Neural progenitor cell (in vitro differentiated cells): Measurements from ENCODE around the gene B3GALT5. TPM values are rescaled to one million over a fixed set of nuclear protein-coding genes. Genes with fewer than 3 reads are reported as not detected.

Experiments used
- DNase-seq: peaks from one replicate; pipeline ENCODE4 v3.0.0-alpha.2; 2016; ENCODE audit warnings: low spot score
- H2AFZ ChIP-seq: fragments of 200-600 bp; sonication (generic); replicated peaks from 2 replicates; pipeline ENCODE4 v1.6.1; 2016; ENCODE audit warnings: antibody characterized with exemption
- H3F3A ChIP-seq: fragments of 200-600 bp; sonication (generic); 2 replicates; pipeline ENCODE4 v1.6.1; 2016; ENCODE audit warnings: antibody characterized with exemption, low read depth
- H3K27ac ChIP-seq: fragments of 200-600 bp; sonication (generic); 2 replicates; pipeline ENCODE4 v1.5.1; 2016; ENCODE audit warnings: mild to moderate bottlenecking
- H3K27me3 ChIP-seq: fragments of 200-600 bp; sonication (generic); 2 replicates; pipeline ENCODE4 v1.6.1; 2016; ENCODE audit warnings: mild to moderate bottlenecking, moderate library complexity
- H3K36me3 ChIP-seq: fragments of 200-600 bp; sonication (generic); 2 replicates; pipeline ENCODE4 v1.5.1; 2016
- H3K4me1 ChIP-seq: fragments of 200-600 bp; sonication (generic); 2 replicates; pipeline ENCODE4 v1.6.1; 2016; ENCODE audit warnings: mixed run types
- H3K4me2 ChIP-seq: fragments of 200-600 bp; sonication (generic); 2 replicates; pipeline ENCODE4 v1.6.1; 2016
- H3K4me3 ChIP-seq: fragments of 200-600 bp; sonication (generic); 2 replicates; pipeline ENCODE4 v1.5.1; 2016
- H3K79me2 ChIP-seq: fragments of 200-600 bp; sonication (generic); 2 replicates; pipeline ENCODE4 v1.6.1; 2016; ENCODE audit warnings: low read depth
- H3K9ac ChIP-seq: fragments of 200-600 bp; sonication (generic); 2 replicates; pipeline ENCODE4 v1.6.1; 2016
- H3K9me3 ChIP-seq: fragments of 200-600 bp; sonication (generic); 2 replicates; pipeline ENCODE4 v1.5.1; 2016; ENCODE audit warnings: low read depth
- H4K20me1 ChIP-seq: fragments of 200-600 bp; sonication (generic); 2 replicates; pipeline ENCODE4 v1.6.1; 2016; ENCODE audit warnings: low read depth
- H3K27ac Mint-ChIP-seq: 3 replicates; pipeline ENCODE4 v1.8.0; 2021; ENCODE audit warnings: mixed read lengths
- H3K27me3 Mint-ChIP-seq: 2 replicates; pipeline ENCODE4 v1.8.0; 2022; ENCODE audit warnings: low read depth, mild to moderate bottlenecking, inconsistent platforms, moderate library complexity, mixed read lengths; ENCODE audit not compliant: insufficient read depth
- H3K36me3 Mint-ChIP-seq: 3 replicates; pipeline ENCODE4 v1.8.0; 2021; ENCODE audit warnings: mixed read lengths
- H3K4me1 Mint-ChIP-seq: 3 replicates; pipeline ENCODE4 v1.8.0; 2021; ENCODE audit warnings: mixed read lengths
- H3K4me3 Mint-ChIP-seq: 3 replicates; pipeline ENCODE4 v1.8.0; 2021; ENCODE audit warnings: mild to moderate bottlenecking, moderate library complexity, mixed read lengths
- H3K9me3 Mint-ChIP-seq: 3 replicates; pipeline ENCODE4 v1.8.0; 2020; ENCODE audit warnings: mixed read lengths
- EZH2 ChIP-seq: fragments of 200-600 bp; sonication (generic); IDR thresholded peaks from 2 replicates; pipeline ENCODE4 v1.6.1; 2017; ENCODE audit warnings: antibody characterized with exemption, mild to moderate bottlenecking, moderate library complexity
- EZH2phosphoT487 ChIP-seq: fragments of 200-600 bp; sonication (generic); IDR thresholded peaks from 2 replicates; pipeline ENCODE4 v1.6.1; 2017; ENCODE audit warnings: antibody characterized with exemption
- total RNA-seq: library from RNA; depleted of rRNA; stranded (reverse); fragments of >200 nt; gene quantifications from 2 replicates; pipeline ENCODE4 v1.2.3, GENCODE V29; 2015; ENCODE audit warnings: low replicate concordance
- TF ChIP-seq, protein P1 (sequence below): fragments of 200-600 bp; sonication (generic); IDR thresholded peaks from 2 replicates; pipeline ENCODE4 v1.5.1; 2017; ENCODE audit warnings: antibody characterized with exemption, mild to moderate bottlenecking

The B3GALT5 gene
- total RNA-seq, 1 donor from 2014 or later = 1.3 TPM

DNA sequence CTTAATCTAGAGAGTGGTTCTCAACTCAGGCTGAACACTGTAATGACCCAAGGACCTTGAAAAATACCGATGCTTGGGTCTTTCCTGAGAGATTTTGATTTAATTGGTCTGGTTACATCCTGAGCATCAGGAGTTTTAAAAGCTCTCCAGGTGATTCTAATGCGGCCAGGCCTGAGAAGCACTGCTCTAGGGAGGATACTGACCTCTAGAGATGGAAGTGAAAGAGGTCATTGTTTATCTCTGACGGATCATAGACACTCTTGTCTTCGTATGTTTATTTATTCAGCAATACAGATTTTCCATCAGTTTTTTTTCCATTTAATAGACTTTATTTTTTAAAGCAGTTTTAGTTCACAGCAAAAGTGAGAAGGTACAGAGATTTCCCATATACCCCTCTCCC is 77.7 kb downstream of the B3GALT5 start:
- H3K27me3 ChIP-seq = no peaks in the 10 kb centered on the region
- H3K9ac ChIP-seq = no peak overlapping the region
- no peaks in the 10 kb centered on the region for H4K20me1 ChIP-seq
- H3K27ac ChIP-seq = no peak overlapping the region
- no peak overlapping the region for H3K27ac Mint-ChIP-seq
- no peaks in the 10 kb centered on the region for H3K27me3 Mint-ChIP-seq
- no peak overlapping the region for H3K4me3 ChIP-seq
- H3K36me3 Mint-ChIP-seq = no peaks in the 10 kb centered on the region
- H3K9me3 Mint-ChIP-seq = no peaks in the 10 kb centered on the region
- H3K4me2 ChIP-seq = no peak overlapping the region
- H3K36me3 ChIP-seq = no peaks in the 10 kb centered on the region
- DNase-seq = no peak
- peaks cover 12% of the 10 kb centered on the region for H3K4me1 Mint-ChIP-seq
- TF ChIP-seq EZH2 = no peak
- TF ChIP-seq EZH2phosphoT487 = no peak
- TF ChIP-seq, protein P1, sequence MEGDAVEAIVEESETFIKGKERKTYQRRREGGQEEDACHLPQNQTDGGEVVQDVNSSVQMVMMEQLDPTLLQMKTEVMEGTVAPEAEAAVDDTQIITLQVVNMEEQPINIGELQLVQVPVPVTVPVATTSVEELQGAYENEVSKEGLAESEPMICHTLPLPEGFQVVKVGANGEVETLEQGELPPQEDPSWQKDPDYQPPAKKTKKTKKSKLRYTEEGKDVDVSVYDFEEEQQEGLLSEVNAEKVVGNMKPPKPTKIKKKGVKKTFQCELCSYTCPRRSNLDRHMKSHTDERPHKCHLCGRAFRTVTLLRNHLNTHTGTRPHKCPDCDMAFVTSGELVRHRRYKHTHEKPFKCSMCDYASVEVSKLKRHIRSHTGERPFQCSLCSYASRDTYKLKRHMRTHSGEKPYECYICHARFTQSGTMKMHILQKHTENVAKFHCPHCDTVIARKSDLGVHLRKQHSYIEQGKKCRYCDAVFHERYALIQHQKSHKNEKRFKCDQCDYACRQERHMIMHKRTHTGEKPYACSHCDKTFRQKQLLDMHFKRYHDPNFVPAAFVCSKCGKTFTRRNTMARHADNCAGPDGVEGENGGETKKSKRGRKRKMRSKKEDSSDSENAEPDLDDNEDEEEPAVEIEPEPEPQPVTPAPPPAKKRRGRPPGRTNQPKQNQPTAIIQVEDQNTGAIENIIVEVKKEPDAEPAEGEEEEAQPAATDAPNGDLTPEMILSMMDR = no peak
- H3K4me3 Mint-ChIP-seq = no peak overlapping the region
- H3K79me2 ChIP-seq = no peaks in the 10 kb centered on the region
- no peaks in the 10 kb centered on the region for H3F3A ChIP-seq
- H3K4me1 ChIP-seq = no peaks in the 10 kb centered on the region
- no peak overlapping the region for H2AFZ ChIP-seq
- H3K9me3 ChIP-seq = no peaks in the 10 kb centered on the region

DNA sequence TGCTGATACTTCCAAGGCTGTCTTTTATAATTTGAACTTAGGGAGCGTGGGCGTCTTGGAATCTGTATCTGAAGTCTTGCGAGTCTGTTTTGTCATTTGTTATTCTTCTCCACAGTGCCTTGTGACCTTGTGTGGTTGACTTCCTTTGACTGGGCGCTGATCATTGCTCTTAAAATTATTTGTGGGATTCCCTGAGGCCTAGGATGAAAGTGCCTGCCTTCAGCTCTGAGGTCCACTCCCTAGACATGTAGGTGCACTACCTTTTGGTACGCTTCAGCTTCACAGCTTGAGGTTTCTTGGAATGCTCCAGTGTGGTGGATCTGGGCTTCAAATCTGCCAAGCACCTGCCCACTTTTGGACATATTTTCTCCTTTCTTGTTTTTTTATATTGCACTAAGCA is 82.0 kb downstream of the B3GALT5 start:
- Histone ChIP-seq H3K27ac (no peak overlapping the region), H4K20me1 (no peaks in the 10 kb centered on the region), H2AFZ (no peak overlapping the region), H3K27me3 (no peaks in the 10 kb centered on the region), H3K4me1 (peaks cover 5% of the 10 kb centered on the region), H3K9ac (no peak overlapping the region), H3F3A (no peaks in the 10 kb centered on the region), H3K9me3 (no peaks in the 10 kb centered on the region), H3K4me2 (no peak overlapping the region), H3K36me3 (no peaks in the 10 kb centered on the region), H3K4me3 (no peak overlapping the region), H3K79me2 (no peaks in the 10 kb centered on the region)
- H3K4me3 Mint-ChIP-seq = no peak overlapping the region
- DNase-seq = no peak
- no peaks in the 10 kb centered on the region for H3K27me3 Mint-ChIP-seq
- H3K4me1 Mint-ChIP-seq = peaks cover 5% of the 10 kb centered on the region
- H3K27ac Mint-ChIP-seq = no peak overlapping the region
- no peak for TF ChIP-seq EZH2
- TF ChIP-seq, protein P1 = no peak
- TF ChIP-seq EZH2phosphoT487 = no peak
- peaks cover 2% of the 10 kb centered on the region for H3K9me3 Mint-ChIP-seq
- H3K36me3 Mint-ChIP-seq = no peaks in the 10 kb centered on the region

DNA sequence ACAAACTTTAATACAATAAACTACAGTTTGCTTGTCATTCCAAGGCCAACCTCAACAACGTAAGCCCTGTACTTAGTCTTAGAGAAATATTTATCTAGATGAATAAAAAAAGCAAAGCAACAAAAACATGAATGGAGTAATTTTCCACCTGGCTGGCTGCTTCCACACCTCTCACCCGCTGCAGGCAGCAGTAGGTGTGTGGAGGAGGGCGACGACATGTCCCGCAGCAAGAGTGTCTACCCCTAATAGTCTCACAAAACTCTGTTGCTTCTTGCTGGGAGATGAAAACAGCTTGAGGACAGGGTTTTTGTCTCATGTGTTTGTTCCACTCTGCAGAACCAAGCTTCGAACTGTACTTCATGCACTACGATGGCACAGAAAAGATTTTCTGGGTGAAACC is 83.5 kb downstream of the B3GALT5 start:
- no peaks in the 10 kb centered on the region for H3K27me3 ChIP-seq
- Mint-ChIP-seq H3K27me3 (peaks cover 5% of the 10 kb centered on the region), H3K9me3 (peaks cover 2% of the 10 kb centered on the region), H3K4me3 (no peak overlapping the region), H3K36me3 (no peaks in the 10 kb centered on the region), H3K27ac (no peak overlapping the region), H3K4me1 (peaks cover 5% of the 10 kb centered on the region)
- H3K4me3 ChIP-seq = no peak overlapping the region
- H4K20me1 ChIP-seq = no peaks in the 10 kb centered on the region
- peaks cover 5% of the 10 kb centered on the region for H3K4me1 ChIP-seq
- no peaks in the 10 kb centered on the region for H3K79me2 ChIP-seq
- DNase-seq = no peak
- no peak for TF ChIP-seq EZH2
- no peak for TF ChIP-seq EZH2phosphoT487
- TF ChIP-seq, protein P1 = no peak
- no peak overlapping the region for H3K27ac ChIP-seq
- no peaks in the 10 kb centered on the region for H3K36me3 ChIP-seq
- no peak overlapping the region for H3K4me2 ChIP-seq
- H3K9me3 ChIP-seq = no peaks in the 10 kb centered on the region
- H3K9ac ChIP-seq = no peak overlapping the region
- H2AFZ ChIP-seq = no peak overlapping the region
- no peaks in the 10 kb centered on the region for H3F3A ChIP-seq
